ENCODE measurements around the gene ALPK1.
"Not testable (repeated sequence)": the region's sequence is repeated elsewhere in the genome, so short reads cannot be mapped to it uniquely, and the experiment has no call there.

The ALPK1 gene

GRCh38 chr4:112431158-112431557, 134.0 kb downstream of the ALPK1 start:
- H3K4me3 ChIP-seq (ENCODE audit: low read depth, low read length): no peak overlapping the region
- TF ChIP-seq CTCF (IDR thresholded peaks at IDR 0.05; ENCODE audit: control insufficient read depth, extremely low read depth, insufficient read depth): no peak
- no peak for DNase-seq (ENCODE audit: low read depth)

GRCh38 chr4:112436987-112437386, 139.8 kb downstream of the ALPK1 start:
- DNase-seq (ENCODE audit: low read depth): no peak

GRCh38 chr4:112442226-112442625, 145.1 kb downstream of the ALPK1 start:
- DNase-seq (ENCODE audit: low read depth); H3K4me3 ChIP-seq (ENCODE audit: low read depth, low read length): not testable (repeated sequence)

More at GRCh38 chr4:112436987-112437386, 139.8 kb downstream of the ALPK1 start:
- no peak overlapping the region for H3K4me3 ChIP-seq (ENCODE audit: low read depth, low read length)
- no peak for TF ChIP-seq CTCF (IDR thresholded peaks at IDR 0.05; ENCODE audit: control insufficient read depth, extremely low read depth, insufficient read depth)

- TF ChIP-seq CTCF (IDR thresholded peaks at IDR 0.05; ENCODE audit: control insufficient read depth, extremely low read depth, insufficient read depth): no peak
- no peak overlapping the region for H3K4me3 ChIP-seq (ENCODE audit: low read depth, low read length)
- DNase-seq (ENCODE audit: low read depth): no peak
Measured at GRCh38 chr4:112448306-112449132, 151.3 kb downstream of the ALPK1 start.

- TF ChIP-seq CTCF (IDR thresholded peaks at IDR 0.05; ENCODE audit: control insufficient read depth, extremely low read depth, insufficient read depth): no peak
- no peak for DNase-seq (ENCODE audit: low read depth)
- no peak overlapping the region for H3K4me3 ChIP-seq (ENCODE audit: low read depth, low read length)
Measured at GRCh38 chr4:112449708-112450107, 152.5 kb downstream of the ALPK1 start.

GRCh38 chr4:112451104-112451503, 153.9 kb downstream of the ALPK1 start:
- no peak overlapping the region for H3K4me3 ChIP-seq (ENCODE audit: low read depth, low read length)
- TF ChIP-seq CTCF (IDR thresholded peaks at IDR 0.05; ENCODE audit: control insufficient read depth, extremely low read depth, insufficient read depth): no peak
- no peak for DNase-seq (ENCODE audit: low read depth)

- DNase-seq (ENCODE audit: low read depth): no peak
- no peak for TF ChIP-seq CTCF (IDR thresholded peaks at IDR 0.05; ENCODE audit: control insufficient read depth, extremely low read depth, insufficient read depth)
- H3K4me3 ChIP-seq (ENCODE audit: low read depth, low read length): no peak overlapping the region
Measured at GRCh38 chr4:112451831-112452230, 154.7 kb downstream of the ALPK1 start.
